HepG2 (cell line): ENCODE results near the gene FAM193A. TPM values are rescaled to one million over a fixed set of nuclear protein-coding genes. Genes with fewer than 3 reads are reported as not detected.

Experiments
- ATAC-seq: fragments of 200-7000 bp; cut with Tn5 transposase; 3 replicates; pipeline ENCODE4 v1.9.1; 2020; ENCODE audit warnings: mild to moderate bottlenecking, moderate library complexity
- BruUV-seq: library from RNA; stranded (reverse); fragments of 400-500 nt; replicated peaks from 2 replicates; lab custom pipeline; 2021; lab: Mats Ljungman, UMichigan
- CTCF ChIA-PET: fragments of 300-600 bp; formaldehyde crosslinking; extraction: SDS; loops from one replicate; lab custom pipeline; 2021; ENCODE audit warnings: low total read pairs, inconsistent platforms, low intra/inter-chr PET ratio; lab: Yijun Ruan, JAX
- POLR2A ChIA-PET: fragments of 350-600 bp; sonication (Branson Sonifier 250); formaldehyde crosslinking; loops from one replicate; lab custom pipeline; 2020; ENCODE audit warnings: antibody characterized with exemption, inconsistent platforms; lab: Yijun Ruan, JAX
- DNase-seq: peaks from one replicate; pipeline ENCODE4 v3.0.0-alpha.2; 2015; ENCODE audit warnings: low spot score
- FAIRE-seq: peaks from 3 replicates; lab custom pipeline; 2011; peaks lifted over from hg19 to GRCh38; lab: Jason Lieb, UNC
- H2AFZ ChIP-seq: one replicate; pipeline ENCODE4 v1.6.1; 2011; ENCODE audit warnings: low read length, inconsistent platforms
- H3K27ac ChIP-seq: fragments of 300-600 bp; 3 replicates; pipeline ENCODE4 v1.8.0; 2011; ENCODE audit warnings: mixed run types, mild to moderate bottlenecking, mixed read lengths, low read length, inconsistent platforms; ENCODE audit not compliant: insufficient read depth; ENCODE audit errors: extremely low read length
- H3K27me3 ChIP-seq, 2 experiments: fragments of 200-600 bp in 1 of 2; 2 replicates in 1 of 2; 3 replicates in 1 of 2; pipeline versions ENCODE4 v1.6.0 to v1.8.0; 2011; ENCODE audit warnings: low read length in 2 of 2, mild to moderate bottlenecking in 2 of 2, moderate library complexity in 2 of 2, inconsistent platforms in 1 of 2; ENCODE audit not compliant: insufficient read depth in 2 of 2, control insufficient read depth in 1 of 2
- H3K36me3 ChIP-seq, 2 experiments: fragments of 200-600 bp in 1 of 2; replicated peaks in 1 of 2; 2 replicates in 1 of 2; 3 replicates in 1 of 2; pipeline versions ENCODE4 v1.5.1 to v1.8.0; 2011; ENCODE audit warnings: low read length in 2 of 2, inconsistent platforms in 1 of 2; ENCODE audit not compliant: insufficient read depth in 2 of 2, control insufficient read depth in 1 of 2
- H3K4me1 ChIP-seq: 2 replicates; pipeline ENCODE4 v1.5.1; 2012; ENCODE audit warnings: low read length, inconsistent platforms; ENCODE audit not compliant: insufficient read depth
- H3K4me2 ChIP-seq: 2 replicates; pipeline ENCODE4 v1.6.0; 2011; ENCODE audit warnings: low read depth, low read length, inconsistent platforms
- H3K4me3 ChIP-seq, 3 experiments: fragments of 200-600 bp in 1 of 3; sonication (generic), shearing (Covaris generic) in 1 of 3; replicated peaks in 1 of 3; 2 replicates each; pipeline ENCODE4 v1.5.1; 2011 to 2016; ENCODE audit warnings: low read length in 3 of 3, inconsistent platforms in 2 of 3, low read depth in 2 of 3, mild to moderate bottlenecking in 2 of 3, control low read depth in 1 of 3, mixed read lengths in 1 of 3; ENCODE audit not compliant: insufficient read depth in 1 of 3
- H3K79me2 ChIP-seq: one replicate; pipeline ENCODE4 v1.6.1; 2011; ENCODE audit warnings: low read length, inconsistent platforms; ENCODE audit not compliant: insufficient read depth
- H3K9ac ChIP-seq: 2 replicates; pipeline ENCODE4 v1.6.0; 2011; ENCODE audit warnings: mild to moderate bottlenecking, low read depth, low read length, inconsistent platforms; ENCODE audit not compliant: insufficient read depth
- H3K9me3 ChIP-seq: 2 replicates; pipeline ENCODE4 v1.5.1; 2012; ENCODE audit warnings: mild to moderate bottlenecking, low read length
- H4K20me1 ChIP-seq: 2 replicates; pipeline ENCODE4 v1.6.0; 2011; ENCODE audit warnings: inconsistent platforms, mild to moderate bottlenecking, low read length, moderate library complexity; ENCODE audit not compliant: insufficient read depth
- ATM ChIP-seq: fragments of 450-650 bp; IDR thresholded peaks from 2 replicates; pipeline ENCODE4 v1.7.1; 2017; ENCODE audit warnings: mild to moderate bottlenecking, borderline replicate concordance
- EHMT2 ChIP-seq: fragments of 200-600 bp; sonication (generic); IDR thresholded peaks from 2 replicates; pipeline ENCODE4 v1.7.0; 2017; ENCODE audit warnings: antibody characterized with exemption, low read depth, low read length, borderline replicate concordance
- RBM22 ChIP-seq: fragments of 200-400 bp; formaldehyde crosslinking; optimal IDR thresholded peaks from 2 replicates; pipeline ENCODE3; 2017; ENCODE audit warnings: mild to moderate bottlenecking, low read length, moderate library complexity
- SNRNP70 ChIP-seq: fragments of 200-400 bp; formaldehyde crosslinking; IDR thresholded peaks from 2 replicates; pipeline ENCODE4 v1.6.1; 2017; ENCODE audit warnings: mild to moderate bottlenecking, low read depth, low read length, moderate library complexity
- TP53 ChIP-seq: sonication (generic); formaldehyde crosslinking; conservative IDR thresholded peaks from 2 replicates; pipeline ENCODE4 v1.4.0; 2020; ENCODE audit warnings: missing genetic modification reagents
- ZNF101 ChIP-seq: sonication (generic); formaldehyde crosslinking; IDR thresholded peaks from 2 replicates; pipeline ENCODE4 v1.4.0; 2020; ENCODE audit warnings: mild to moderate bottlenecking, low read depth, missing genetic modification reagents, borderline replicate concordance
- ZNF44 ChIP-seq: sonication (generic); formaldehyde crosslinking; IDR thresholded peaks from 2 replicates; pipeline ENCODE4 v1.5.1; 2020; ENCODE audit warnings: mild to moderate bottlenecking, missing genetic modification reagents
- ZNF563 ChIP-seq: sonication (generic); formaldehyde crosslinking; IDR thresholded peaks from 2 replicates; pipeline ENCODE4 v1.8.0; 2022; ENCODE audit warnings: mild to moderate bottlenecking, moderate library complexity, missing genetic modification reagents
- ZNF652 ChIP-seq: IDR thresholded peaks from 2 replicates; pipeline ENCODE4 v1.6.1; 2016; ENCODE audit warnings: low read depth, borderline replicate concordance
- WGBS: methylation state at CpG from one replicate; pipeline ENCODE4 v1.1.6; 2017; ENCODE audit warnings: low lambda C conversion rate; 5-methylcytosine and 5-hydroxymethylcytosine counted together
- in situ Hi-C: cut with HindIII; loops from 2 replicates; pipeline ENCODE4 v1.10.0; 2017; ENCODE audit warnings: low pct_unique_long_range_greater_than_20kb; ENCODE audit not compliant: extremely low pct_ligation_motif_present
- intact Hi-C: fragments of 100-400 bp; cut with micrococcal nuclease; formaldehyde crosslinking; loops from one replicate; pipeline ENCODE4 v1.10.0; 2022; ENCODE audit not compliant: unreplicated experiment
- polyA plus RNA-seq, 8 experiments: library from polyadenylated mRNA; depleted of rRNA in 3 of 8; stranded (reverse) in 7 of 8; unstranded in 1 of 8; fragments of >200 nt; fragmentation: Illumina TruSeq in 4 of 8; extraction: Trizol in 4 of 8; gene quantifications; 2 replicates each; pipeline versions ENCODE4 v1.2.1 to v1.2.3, GENCODE V29; 2011 to 2016; ENCODE audit warnings: low read depth in 4 of 8, missing spikeins in 1 of 8, mixed read lengths in 1 of 8; ENCODE audit not compliant: insufficient read depth in 1 of 8
- total RNA-seq, 5 experiments: library from RNA; depleted of rRNA; stranded (reverse); fragments of >200 nt; fragmentation: Illumina TruSeq; extraction: Trizol; gene quantifications; 2 replicates each; pipeline ENCODE4 v1.2.3, GENCODE V29; 2016; ENCODE audit warnings: low read depth in 1 of 5
- TF ChIP-seq, protein P1 (sequence below): sonication (generic); formaldehyde crosslinking; IDR thresholded peaks from 2 replicates; pipeline ENCODE4 v1.5.1; 2020; ENCODE audit warnings: mild to moderate bottlenecking, missing genetic modification reagents

The FAM193A gene
- total and polyA plus RNA-seq, 2 of the 13 experiments (the other 11 are each of a cell fraction or from before 2014, with no cell fraction given): 5.7 to 8.7 TPM

DNA sequence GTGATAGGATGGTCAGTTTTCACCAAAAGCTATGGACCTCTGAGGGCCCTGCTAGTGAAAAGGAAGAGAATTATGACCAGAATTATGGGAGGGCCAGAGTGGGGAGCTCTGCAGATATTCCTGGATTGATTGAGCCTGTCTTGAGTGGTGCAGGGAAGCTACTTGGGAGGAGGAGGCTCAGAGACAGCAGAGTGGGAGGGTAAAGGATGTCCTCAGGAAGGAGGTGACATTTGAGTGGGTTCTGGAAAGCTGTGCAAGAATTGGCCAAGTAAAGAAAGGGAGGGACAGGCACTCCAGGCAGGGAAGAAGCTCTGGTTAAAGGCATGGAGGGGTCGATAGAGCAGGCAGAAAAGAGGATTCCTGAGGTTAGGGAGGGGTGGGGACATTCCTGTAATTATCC, 43.5 kb upstream of the FAM193A start (continued):
- TF ChIP-seq TP53 (CRISPR knock-in tag) (no peak), SNRNP70 (no peak), ZNF101 (CRISPR knock-in tag) (no peak), ZNF44 (no peak)
- TF ChIP-seq, protein P1, sequence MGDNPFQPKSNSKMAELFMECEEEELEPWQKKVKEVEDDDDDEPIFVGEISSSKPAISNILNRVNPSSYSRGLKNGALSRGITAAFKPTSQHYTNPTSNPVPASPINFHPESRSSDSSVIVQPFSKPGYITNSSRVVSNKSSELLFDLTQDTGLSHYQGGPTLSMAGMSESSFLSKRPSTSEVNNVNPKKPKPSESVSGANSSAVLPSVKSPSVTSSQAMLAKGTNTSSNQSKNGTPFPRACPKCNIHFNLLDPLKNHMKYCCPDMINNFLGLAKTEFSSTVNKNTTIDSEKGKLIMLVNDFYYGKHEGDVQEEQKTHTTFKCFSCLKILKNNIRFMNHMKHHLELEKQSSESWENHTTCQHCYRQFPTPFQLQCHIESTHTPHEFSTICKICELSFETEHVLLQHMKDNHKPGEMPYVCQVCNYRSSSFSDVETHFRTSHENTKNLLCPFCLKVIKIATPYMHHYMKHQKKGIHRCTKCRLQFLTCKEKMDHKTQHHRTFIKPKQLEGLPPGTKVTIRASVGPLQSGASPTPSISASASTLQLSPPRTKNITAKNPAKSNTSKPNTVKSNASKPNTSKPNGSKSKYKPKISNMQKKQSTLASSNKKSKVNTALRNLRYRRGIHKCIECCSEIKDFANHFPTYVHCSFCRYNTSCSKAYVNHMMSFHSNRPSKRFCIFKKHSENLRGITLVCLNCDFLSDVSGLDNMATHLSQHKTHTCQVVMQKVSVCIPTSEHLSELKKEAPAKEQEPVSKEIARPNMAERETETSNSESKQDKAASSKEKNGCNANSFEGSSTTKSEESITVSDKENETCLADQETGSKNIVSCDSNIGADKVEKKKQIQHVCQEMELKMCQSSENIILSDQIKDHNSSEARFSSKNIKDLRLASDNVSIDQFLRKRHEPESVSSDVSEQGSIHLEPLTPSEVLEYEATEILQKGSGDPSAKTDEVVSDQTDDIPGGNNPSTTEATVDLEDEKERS: no peak

DNA sequence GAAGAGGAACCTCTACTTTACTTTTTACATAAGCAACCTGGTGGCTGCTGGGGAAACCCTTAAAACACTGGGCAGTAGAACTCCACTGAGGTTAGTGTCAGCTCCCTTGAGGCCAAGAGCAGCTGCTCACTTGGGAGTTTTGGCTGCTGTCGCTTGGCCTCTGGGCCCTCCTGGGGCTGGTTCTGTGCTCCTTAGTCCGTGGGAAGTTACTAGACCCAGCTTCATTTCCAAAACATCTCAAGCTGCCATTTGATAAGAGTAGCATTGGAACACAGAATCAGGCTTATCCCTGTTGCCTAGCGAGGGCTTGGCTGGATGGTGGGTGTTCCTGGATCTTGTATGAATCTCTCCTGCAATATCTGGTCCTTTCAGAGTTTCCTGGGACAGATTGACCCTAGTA, 41.5 kb upstream of the FAM193A start:
- in situ Hi-C loops: no loop called here
- DNase-seq: no peak
- ChIA-PET CTCF (no interaction called here), POLR2A (interaction anchor here (1.7 kb wide), 1 partner anchor 26 kb away, joined by 6 read pairs; the partner anchor contains the start of gene RNF4)
- Histone ChIP-seq H3K4me2 (no peak overlapping the region), H2AFZ (no peak overlapping the region), H3K79me2 (peaks cover 30% of the 10 kb centered on the region), H3K9me3 (no peaks in the 10 kb centered on the region), H3K36me3 (peaks cover 28 to 70% of the 10 kb centered on the region in 2 experiments; a peak in 4 of 5 replicates), H4K20me1 (peaks cover 7% of the 10 kb centered on the region; the same call in 1 of the 2 replicates), H3K4me3 (no peak overlapping the region), H3K27me3 (no peaks in the 10 kb centered on the region), H3K27ac (no peak overlapping the region), H3K9ac (no peak overlapping the region), H3K4me1 (peaks cover 14% of the 10 kb centered on the region)
- no peak for ATAC-seq
- 100% methylated on average over 3 of the region's 3 CpGs for WGBS
- TF ChIP-seq EHMT2: no peak
- TF ChIP-seq ATM: no peak
- TF ChIP-seq ZNF563 (CRISPR knock-in tag): no peak
- TF ChIP-seq RBM22: peak; percentile 56
- no peak for TF ChIP-seq ZNF652 (CRISPR knock-in tag)
- BruUV-seq: no TSS peak
- FAIRE-seq: no peak
- intact Hi-C loops: no loop called here
